ENCODE measurements around the gene RMDN2. TPM values are rescaled to one million over a fixed set of nuclear protein-coding genes. Genes with fewer than 3 reads are reported as not detected.

RMDN2 gene
- total and polyA plus RNA-seq, 12 donors, result 28.5 to 126 (median 55.9) TPM

DNA sequence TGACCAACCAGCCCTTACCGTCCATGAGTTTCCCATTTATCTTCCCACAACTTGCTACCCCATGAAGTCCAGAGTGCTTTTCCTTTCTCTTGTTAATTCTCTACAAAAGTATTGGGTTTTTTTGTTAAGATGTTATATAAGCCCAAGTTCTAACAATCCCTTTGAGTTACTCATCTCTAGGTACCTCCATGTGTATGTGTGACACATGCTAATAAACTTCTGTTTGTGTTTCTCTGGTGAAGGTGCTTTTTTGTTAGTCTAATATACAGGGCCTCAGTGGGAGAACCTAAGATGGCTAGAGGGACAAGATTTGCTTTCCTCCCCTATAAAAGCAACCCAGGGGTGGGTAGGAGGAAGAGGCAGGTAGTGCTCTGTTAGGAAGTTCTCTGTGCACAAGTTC lies 31.8 kb upstream of the RMDN2 start:
- Histone ChIP-seq H3K36me3 (replicated peaks in 1 of 2) (no peaks in the 10 kb centered on the region), H3K27ac (no peak overlapping the region), H3K4me1 (replicated peaks in 1 of 2) (peaks cover 16 to 20% of the 10 kb centered on the region in 2 donors), H3K9me3 (replicated peaks in 1 of 3) (no peaks in the 10 kb centered on the region), H3K4me3 (no peak overlapping the region), H3K27me3 (no peaks in the 10 kb centered on the region)
- intact Hi-C loops (cut with DNase I), result no loop called here
- 81 to 95% (median 89%) methylated on average over 1 of the region's 1 CpG for WGBS, 4 donors
- TF ChIP-seq POLR2A (IDR thresholded peaks at IDR 0.05), result no peak
- TF ChIP-seq, protein P1, sequence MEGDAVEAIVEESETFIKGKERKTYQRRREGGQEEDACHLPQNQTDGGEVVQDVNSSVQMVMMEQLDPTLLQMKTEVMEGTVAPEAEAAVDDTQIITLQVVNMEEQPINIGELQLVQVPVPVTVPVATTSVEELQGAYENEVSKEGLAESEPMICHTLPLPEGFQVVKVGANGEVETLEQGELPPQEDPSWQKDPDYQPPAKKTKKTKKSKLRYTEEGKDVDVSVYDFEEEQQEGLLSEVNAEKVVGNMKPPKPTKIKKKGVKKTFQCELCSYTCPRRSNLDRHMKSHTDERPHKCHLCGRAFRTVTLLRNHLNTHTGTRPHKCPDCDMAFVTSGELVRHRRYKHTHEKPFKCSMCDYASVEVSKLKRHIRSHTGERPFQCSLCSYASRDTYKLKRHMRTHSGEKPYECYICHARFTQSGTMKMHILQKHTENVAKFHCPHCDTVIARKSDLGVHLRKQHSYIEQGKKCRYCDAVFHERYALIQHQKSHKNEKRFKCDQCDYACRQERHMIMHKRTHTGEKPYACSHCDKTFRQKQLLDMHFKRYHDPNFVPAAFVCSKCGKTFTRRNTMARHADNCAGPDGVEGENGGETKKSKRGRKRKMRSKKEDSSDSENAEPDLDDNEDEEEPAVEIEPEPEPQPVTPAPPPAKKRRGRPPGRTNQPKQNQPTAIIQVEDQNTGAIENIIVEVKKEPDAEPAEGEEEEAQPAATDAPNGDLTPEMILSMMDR (IDR thresholded peaks at IDR 0.05), result no peak
- DNase-seq, result no peak

DNA sequence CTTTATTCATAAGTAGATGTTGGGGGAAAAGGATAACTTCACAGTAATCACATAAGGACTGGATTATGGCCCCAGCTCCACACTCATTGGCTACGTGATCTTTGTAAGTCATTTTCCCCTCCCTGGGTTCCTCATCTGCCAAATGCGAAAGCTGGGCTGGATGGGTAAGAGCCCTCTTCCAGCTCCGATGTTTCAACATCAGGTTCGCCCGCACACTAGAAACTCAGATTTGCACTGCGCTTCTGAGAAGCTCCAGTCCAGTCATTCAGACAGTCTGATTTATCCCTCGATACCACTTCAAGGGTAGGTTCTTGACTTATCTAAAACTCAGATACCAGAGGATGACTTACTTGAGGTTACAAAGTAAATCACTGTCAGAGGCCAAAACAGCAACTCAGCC lies 31.0 kb upstream of the RMDN2 start:
- Histone ChIP-seq H3K4me3 (no peak overlapping the region), H3K9me3 (replicated peaks in 1 of 3) (no peaks in the 10 kb centered on the region), H3K27me3 (no peaks in the 10 kb centered on the region), H3K27ac (peak overlapping the region in 2 of 5 donors; percentile 35 to 53), H3K36me3 (replicated peaks in 1 of 2) (no peaks in the 10 kb centered on the region), H3K4me1 (replicated peaks in 1 of 2) (peaks cover 16 to 20% of the 10 kb centered on the region in 2 donors)
- peak in 5 of 7 donors; percentile 32 to 70 (median 46) for DNase-seq
- WGBS, 4 donors, result 55 to 75% (median 61%) methylated on average over 7 of the region's 7 CpGs
- TF ChIP-seq, protein P1 (IDR thresholded peaks at IDR 0.05), result no peak
- TF ChIP-seq POLR2A (IDR thresholded peaks at IDR 0.05), result no peak
- intact Hi-C loops (cut with DNase I), result no loop called here

DNA sequence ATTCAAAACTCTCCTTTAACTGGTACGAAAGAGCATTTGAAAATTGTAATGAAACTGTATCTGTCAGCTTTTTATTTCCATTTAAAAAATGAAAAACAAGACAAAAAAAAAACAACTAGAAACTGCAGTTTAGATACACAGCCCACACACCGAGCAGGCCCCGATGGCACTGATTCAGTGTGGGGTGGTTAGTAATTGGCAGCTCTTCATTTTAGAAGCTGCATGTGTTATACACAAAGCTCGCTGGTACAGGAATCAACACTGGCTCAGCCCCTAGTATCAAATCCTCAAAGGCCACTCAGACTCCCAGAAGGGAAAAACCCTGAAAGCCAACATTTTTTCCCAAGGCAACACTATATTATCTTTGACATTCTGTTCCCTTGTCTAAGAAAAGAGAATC lies 30.5 kb upstream of the RMDN2 start:
- H3K4me3 ChIP-seq, result no peak overlapping the region
- peak overlapping the region in 2 of 5 donors; percentile 42 to 47 for H3K27ac ChIP-seq
- DNase-seq, result no peak
- H3K36me3 ChIP-seq (replicated peaks in 1 of 2), result no peaks in the 10 kb centered on the region
- H3K9me3 ChIP-seq (replicated peaks in 1 of 3), result no peaks in the 10 kb centered on the region
- 29 to 46% (median 39%) methylated on average over 4 of the region's 4 CpGs for WGBS, 4 donors
- peaks cover 16 to 20% of the 10 kb centered on the region in 2 donors for H3K4me1 ChIP-seq (replicated peaks in 1 of 2)
- intact Hi-C loops (cut with DNase I), result no loop called here
- H3K27me3 ChIP-seq, result no peaks in the 10 kb centered on the region
- TF ChIP-seq, protein P1 (IDR thresholded peaks at IDR 0.05), result no peak
- no peak for TF ChIP-seq POLR2A (IDR thresholded peaks at IDR 0.05)

DNA sequence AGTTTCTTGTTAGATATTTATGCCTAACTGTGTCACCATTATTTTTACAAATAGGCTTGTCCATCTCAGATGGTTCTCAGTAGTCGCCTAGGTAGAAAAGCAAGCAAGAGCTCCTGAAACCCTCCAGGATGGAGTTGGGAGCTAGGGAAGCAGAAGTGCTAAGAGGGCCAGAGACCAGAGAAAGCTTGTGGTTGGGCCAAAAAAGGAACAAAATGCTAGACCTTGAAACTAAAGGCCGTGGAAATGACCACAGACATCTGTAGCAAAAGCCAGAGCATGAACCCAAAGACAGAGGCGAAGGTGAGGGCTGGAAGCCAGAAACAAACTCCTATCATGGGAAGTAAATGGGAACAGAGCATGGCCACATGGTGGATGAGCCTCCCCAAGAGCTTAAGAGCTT lies 29.9 kb upstream of the RMDN2 start:
- Histone ChIP-seq H3K9me3 (replicated peaks in 1 of 3) (no peaks in the 10 kb centered on the region), H3K4me3 (no peak overlapping the region), H3K27me3 (no peaks in the 10 kb centered on the region), H3K4me1 (replicated peaks in 1 of 2) (peaks cover 16 to 20% of the 10 kb centered on the region in 2 donors), H3K36me3 (replicated peaks in 1 of 2) (no peaks in the 10 kb centered on the region), H3K27ac (peak overlapping the region in 4 of 5 donors; percentile 3 to 47 (median 36))
- TF ChIP-seq, protein P1 (IDR thresholded peaks at IDR 0.05), result no peak
- no peak for TF ChIP-seq POLR2A (IDR thresholded peaks at IDR 0.05)
- intact Hi-C loops (cut with DNase I), result no loop called here
- DNase-seq, result no peak
- WGBS, 4 donors, result 55 to 59% (median 58%) methylated on average over 3 of the region's 3 CpGs
